Fibroblast of skin of abdomen (primary cell): ENCODE data around the gene VSTM2B. TPM values are rescaled to one million over a fixed set of nuclear protein-coding genes. Genes with fewer than 3 reads are reported as not detected.
"Not testable (repeated sequence)": the region's sequence is repeated elsewhere in the genome, so short reads cannot be mapped to it uniquely, and the experiment has no call there.

ENCODE experiments used
- DNase-seq: peaks from one replicate; pipeline ENCODE4 v3.0.0-alpha.2; 2013
- polyA plus RNA-seq, 2 experiments: library from polyadenylated mRNA; unstranded; fragments of 120-200 nt; gene quantifications; one replicate each; pipeline ENCODE4 v1.2.1, GENCODE V29; 2013; ENCODE audit not compliant: insufficient read length in 2 of 2

VSTM2B gene
- not detected for polyA plus RNA-seq (2013, experiment 1 of 2; ENCODE audit: insufficient read length)
- not detected for polyA plus RNA-seq (2013, experiment 2 of 2; ENCODE audit: insufficient read length)

DNA sequence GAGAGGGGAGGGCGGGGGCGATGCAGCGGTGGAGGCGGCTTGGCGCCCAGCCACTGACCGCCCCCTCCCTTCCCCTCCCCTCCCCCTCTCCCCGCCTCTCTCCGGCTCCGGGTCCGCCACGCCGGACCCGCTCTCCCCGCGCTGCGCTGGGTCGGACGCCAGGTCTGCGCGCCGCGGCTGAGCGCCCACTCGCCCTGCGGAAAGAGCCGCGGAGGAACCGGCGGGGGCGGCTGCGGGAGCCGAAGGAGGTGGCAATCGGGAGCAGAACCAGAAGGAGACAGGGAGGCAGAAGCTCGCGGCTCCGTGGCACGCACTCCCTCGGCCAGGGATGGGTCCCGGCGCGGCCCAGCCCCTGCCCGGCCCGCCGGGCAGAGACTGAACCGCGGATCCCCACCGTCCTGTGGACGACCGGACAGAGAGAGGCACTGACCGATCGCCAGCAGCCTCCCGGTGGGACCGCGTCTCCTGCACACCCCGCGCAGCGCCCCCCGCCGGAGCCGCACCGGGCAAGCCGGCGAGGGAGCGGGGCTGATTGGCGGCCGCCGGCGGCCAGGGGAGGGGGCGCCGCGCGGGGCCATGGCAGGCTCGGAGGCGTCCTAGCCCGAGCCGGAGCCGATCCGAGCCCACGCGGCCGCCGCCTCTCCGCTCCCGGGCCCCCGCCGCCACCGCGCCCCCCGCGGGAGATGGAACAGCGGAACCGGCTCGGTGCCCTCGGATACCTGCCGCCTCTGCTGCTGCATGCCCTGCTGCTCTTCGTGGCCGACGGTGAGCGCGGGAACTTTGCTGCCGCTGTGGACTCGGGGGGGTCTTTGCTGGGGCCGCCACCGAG, at the start of gene VSTM2B:
TSS of gene VSTM2B (plus strand) at position 94 of the 829 bp plus-strand sequence. CDS start at position 684, 590 bp downstream.
- DNase-seq: no peak

GRCh38 chr19:29476528-29476927, 49.3 kb upstream of the VSTM2B start:
- no peak for DNase-seq

- DNase-seq: no peak
These were observed 47.8 kb upstream of the VSTM2B start for GRCh38 chr19:29477831-29478577.

- no peak for DNase-seq
These were observed 46.9 kb upstream of the VSTM2B start for GRCh38 chr19:29478578-29479565.

- DNase-seq: no peak
These were observed 45.9 kb upstream of the VSTM2B start for GRCh38 chr19:29479941-29480340.

GRCh38 chr19:29480507-29480906, 45.3 kb upstream of the VSTM2B start:
- no peak for DNase-seq

- DNase-seq: no peak
These were observed 42.7 kb upstream of the VSTM2B start for GRCh38 chr19:29482855-29483640.

DNA sequence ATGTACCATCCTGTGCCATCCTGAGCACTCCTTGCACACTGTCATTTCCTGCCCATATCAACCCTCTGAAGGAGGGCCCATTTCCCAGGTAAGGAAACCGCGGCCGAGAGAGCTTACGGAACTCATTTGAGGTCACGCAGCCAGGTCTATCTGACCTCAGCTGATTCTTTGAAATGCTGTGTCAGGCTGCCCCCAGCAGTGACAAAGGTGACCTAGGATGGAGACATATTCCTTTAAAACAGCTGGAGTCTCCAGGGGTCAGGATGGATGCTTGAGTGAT, 42.2 kb upstream of the VSTM2B start:
- DNase-seq: no peak

DNA sequence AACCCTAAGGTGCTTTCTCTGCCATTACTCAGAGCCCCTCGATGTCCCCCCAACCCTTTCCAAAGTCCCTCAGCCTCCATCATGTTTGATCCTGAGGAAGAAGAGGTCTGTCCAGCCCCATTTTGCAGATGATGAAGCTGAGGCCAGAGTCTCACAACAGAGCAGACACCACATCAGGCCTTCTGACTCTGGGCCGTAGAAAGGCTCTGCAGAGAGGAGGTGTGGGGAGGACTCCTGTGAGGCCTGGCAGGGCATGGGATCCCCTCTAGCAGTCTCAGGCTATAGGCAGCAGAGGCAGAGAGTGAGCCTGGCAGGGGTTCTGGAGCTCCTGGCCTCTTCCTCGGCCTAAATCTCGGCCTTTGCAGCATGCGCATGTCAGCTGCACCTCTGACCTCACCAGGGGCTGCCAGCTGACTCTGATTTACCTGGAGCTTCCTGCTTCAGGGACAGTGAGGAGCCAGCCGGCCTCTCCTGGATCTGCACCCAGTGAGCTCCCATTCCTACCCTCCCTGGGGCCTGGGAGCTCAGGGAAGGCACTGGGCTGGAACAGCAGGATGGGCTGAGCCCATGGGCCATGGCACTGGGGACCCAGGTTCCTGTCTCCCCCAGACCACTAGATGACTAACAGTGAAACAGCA, 41.7 kb upstream of the VSTM2B start:
- DNase-seq: no peak

DNA sequence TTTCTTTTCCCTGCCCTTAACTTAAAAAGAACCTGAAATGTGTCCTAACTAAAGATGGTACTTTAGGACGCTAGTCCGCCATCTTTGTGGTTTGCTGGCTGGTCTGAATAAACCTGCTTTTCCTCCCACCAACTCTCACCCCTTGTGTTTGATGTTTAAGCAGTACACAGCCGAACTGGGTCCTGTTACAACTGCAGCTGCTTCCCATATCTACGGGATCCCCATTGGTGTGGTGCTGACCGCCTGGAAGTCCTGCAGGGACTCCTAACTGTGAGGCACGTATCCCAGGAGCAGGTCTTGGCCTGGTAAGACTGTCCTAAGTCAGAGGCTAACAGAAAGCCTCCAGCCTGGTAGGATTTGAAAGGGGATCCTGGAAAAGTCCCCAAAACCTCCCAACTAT, 40.9 kb upstream of the VSTM2B start:
- DNase-seq: no peak

GRCh38 chr19:29485293-29485692, 40.5 kb upstream of the VSTM2B start:
- DNase-seq: no peak

GRCh38 chr19:29486961-29487360, 38.8 kb upstream of the VSTM2B start:
- DNase-seq: not testable (repeated sequence)

GRCh38 chr19:29487432-29487831, 38.4 kb upstream of the VSTM2B start:
- no peak for DNase-seq

DNA sequence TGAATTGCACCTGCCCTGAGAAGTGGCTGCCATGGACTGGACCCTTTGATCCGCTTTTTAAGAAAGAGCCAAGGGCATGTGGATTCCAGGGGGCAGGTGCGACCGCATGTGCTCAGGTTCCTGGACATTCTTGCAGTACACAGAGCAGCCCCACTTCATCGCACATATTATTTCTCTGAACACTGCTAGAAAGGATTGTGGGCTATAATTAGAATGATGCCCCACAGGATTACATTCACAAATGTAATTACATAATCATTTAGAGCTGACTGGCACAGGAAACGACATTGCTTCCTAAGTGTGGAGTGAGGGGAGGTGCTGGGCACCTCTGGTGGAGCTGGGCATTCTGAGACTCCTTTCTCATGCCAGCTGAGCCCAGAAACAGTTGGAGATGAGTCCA, 37.5 kb upstream of the VSTM2B start:
- no peak for DNase-seq

DNA sequence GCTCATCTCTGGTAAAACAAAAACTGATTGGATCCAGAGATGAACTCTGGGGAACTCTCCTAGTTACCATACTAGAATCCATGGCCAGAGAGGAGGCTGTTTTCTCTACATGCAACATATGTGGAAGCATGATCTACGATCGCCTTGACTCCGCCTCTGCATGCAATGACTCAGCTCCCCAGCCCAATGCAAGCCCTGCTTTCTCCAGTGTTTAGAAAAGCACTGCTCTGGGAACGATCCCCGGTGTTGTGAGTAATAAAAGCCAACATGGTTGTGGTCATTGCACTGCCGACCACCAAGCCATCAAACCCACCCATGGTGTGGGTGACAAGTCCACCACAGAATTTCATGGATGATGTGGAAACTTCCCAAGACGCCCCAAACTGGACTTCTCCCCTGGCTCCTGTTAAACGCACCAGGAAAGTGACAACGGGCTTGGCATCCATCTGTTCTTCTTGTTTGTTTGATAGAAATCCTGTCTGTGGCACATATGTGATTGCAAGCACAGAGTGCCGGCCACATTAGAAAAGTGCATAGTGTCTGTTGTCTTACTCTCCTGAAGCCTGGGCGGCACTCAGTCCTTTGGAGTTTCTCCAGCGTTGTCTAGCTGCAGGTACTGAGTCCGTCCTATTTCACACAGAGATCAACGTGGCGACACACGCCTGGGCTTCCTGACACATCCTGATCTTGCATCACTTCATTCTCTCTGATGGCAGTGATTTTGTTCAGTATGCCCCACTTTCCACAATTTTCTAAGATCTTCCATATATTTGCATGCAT, 36.4 kb upstream of the VSTM2B start:
- no peak for DNase-seq

DNA sequence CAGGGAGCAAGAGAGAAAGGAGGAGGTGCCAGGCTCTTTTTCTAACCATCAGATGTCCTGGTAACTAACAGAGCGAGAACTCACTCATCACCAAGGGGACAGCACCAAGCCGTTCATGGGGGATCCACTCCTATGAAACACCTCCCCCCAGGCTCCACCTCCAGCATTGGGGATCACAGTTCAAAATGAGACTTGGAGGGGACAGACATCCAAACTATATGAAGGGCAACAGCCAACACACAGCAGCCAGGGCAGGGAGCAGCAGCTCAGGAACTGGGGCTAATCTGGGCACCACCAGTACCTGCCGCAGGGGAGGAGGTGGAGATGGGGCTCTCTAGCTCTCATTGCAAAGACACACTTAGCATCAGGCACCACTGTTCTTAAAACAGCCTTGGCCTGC, 34.3 kb upstream of the VSTM2B start:
- DNase-seq: no peak

- DNase-seq: no peak
These were observed 33.7 kb upstream of the VSTM2B start for GRCh38 chr19:29491995-29492577.

DNA sequence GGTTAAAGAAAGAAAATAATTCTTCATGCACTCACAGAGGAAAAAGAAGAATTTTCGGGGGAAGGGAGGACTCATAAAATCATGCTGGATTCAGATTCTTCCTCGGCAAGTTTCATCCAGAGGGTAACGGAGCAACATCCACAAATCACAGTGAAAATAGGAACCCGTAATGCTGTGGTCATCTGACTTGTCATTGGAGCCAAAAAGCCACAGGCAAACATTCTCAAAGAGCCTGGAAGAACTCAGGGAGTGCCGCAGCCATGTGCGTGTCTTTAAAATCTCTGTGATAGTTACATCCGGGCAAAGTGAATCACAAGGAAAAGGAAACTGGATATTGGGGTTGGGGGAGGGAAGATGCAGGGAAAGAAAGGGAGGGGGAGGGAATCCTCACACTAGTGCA, 33.0 kb upstream of the VSTM2B start:
- DNase-seq: no peak

GRCh38 chr19:29495091-29495490, 30.7 kb upstream of the VSTM2B start:
- no peak for DNase-seq

- DNase-seq: no peak
These were observed 29.8 kb upstream of the VSTM2B start for GRCh38 chr19:29495901-29496441.
